Dedifferentiated amniotic fluid mesenchymal stem cell (primary cell): ENCODE measurements around the gene ZP1.

ENCODE experiments used
- DNase-seq: peaks from one replicate; pipeline ENCODE4 v3.0.0-alpha.2; 2016; ENCODE audit errors: extremely low spot score

ZP1 gene

DNA sequence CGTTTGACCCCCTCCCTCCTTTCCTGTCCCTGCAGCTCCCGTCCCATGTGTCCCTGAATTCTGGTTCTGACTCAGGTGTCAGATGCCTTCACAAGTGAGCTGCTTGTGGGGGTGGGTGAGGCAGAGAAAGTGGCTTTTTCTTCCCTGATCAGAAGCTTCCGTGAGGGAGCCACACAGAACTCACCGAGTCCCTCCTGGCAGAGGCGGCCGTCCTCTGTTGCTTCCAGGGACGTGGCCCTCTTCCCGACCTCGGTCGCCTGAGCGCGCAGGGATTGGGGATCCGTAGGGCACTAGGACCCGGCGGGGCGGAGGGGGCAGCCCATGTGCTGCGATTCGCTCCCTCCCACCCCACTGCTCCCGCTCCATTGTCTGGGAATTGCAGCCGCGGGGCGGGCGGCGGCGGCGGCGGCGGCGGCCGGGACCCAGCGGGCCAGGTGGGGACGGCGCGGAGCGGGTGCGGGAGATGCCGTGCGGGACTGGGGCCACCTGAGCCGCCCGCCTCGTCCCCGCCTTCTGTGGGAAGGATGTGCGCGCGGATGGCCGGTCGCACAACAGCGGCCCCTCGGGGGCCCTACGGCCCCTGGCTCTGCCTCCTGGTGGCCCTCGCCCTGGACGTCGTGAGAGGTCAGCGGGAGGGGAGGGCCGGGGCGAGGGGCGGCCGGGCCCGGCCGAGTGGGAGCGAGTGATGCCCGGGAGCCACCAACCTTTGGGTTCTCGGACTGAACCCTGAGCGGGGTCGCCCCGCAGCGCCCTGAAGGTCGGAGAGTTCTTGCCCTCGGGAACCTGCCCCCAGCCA, 57.0 kb downstream of the ZP1 start, which contains the start of gene TMEM132A:
Gene TMEM132A, plus strand, starts transcription at position 351 of the 796 bp plus-strand sequence. Its CDS starts 174 bp downstream, at position 525.
- DNase-seq, result peak; percentile 38
